ENCODE measurements around the gene BLVRA.

DNA sequence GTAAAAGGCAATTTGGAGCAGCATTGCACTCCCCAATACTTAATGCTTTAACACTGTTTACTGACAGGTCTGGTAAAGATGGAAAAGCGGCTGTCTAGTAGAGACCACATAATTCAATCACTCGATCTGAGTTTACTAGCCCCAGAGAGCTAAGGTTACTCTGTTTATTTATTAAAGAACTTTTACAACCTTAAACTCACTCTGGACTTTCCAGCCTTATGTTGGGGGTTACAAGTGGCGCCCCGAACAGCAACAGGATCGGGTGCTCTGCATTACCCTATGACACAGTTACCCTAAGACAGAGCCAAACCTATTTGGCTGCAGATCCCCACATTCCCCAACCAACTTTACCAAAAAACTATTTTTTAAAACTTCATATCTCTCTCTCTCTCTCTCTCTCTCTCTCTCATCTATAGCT, 66.9 kb downstream of the BLVRA start:
- TF ChIP-seq, protein P1, sequence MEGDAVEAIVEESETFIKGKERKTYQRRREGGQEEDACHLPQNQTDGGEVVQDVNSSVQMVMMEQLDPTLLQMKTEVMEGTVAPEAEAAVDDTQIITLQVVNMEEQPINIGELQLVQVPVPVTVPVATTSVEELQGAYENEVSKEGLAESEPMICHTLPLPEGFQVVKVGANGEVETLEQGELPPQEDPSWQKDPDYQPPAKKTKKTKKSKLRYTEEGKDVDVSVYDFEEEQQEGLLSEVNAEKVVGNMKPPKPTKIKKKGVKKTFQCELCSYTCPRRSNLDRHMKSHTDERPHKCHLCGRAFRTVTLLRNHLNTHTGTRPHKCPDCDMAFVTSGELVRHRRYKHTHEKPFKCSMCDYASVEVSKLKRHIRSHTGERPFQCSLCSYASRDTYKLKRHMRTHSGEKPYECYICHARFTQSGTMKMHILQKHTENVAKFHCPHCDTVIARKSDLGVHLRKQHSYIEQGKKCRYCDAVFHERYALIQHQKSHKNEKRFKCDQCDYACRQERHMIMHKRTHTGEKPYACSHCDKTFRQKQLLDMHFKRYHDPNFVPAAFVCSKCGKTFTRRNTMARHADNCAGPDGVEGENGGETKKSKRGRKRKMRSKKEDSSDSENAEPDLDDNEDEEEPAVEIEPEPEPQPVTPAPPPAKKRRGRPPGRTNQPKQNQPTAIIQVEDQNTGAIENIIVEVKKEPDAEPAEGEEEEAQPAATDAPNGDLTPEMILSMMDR (conservative IDR thresholded peaks at IDR 0.05) = no peak
- no peak for TF ChIP-seq EZH2 (IDR thresholded peaks at IDR 0.05; ENCODE audit: low read depth)
